HG02588 (cell line): ENCODE results near the gene GABRR2.
A peak's percentile ranks its signal among the peaks of the same experiment; 100 is the strongest.
"Not testable (repeated sequence)": the region's sequence is repeated elsewhere in the genome, so short reads cannot be mapped to it uniquely, and the experiment has no call there.

Experiments used
- ATAC-seq: cut with Tn5 transposase; IDR thresholded peaks from one replicate; pipeline ENCODE4 v1.9.1; 2021; ENCODE audit warnings: mild to moderate bottlenecking, moderate library complexity; ENCODE audit not compliant: unreplicated experiment

The GABRR2 gene

GRCh38 chr6:89324304-89324703 lies 9.2 kb upstream of the GABRR2 start:
- ATAC-seq, result no peak

- ATAC-seq, result no peak
These were observed 8.4 kb upstream of the GABRR2 start for GRCh38 chr6:89323511-89323971.

GRCh38 chr6:89321131-89321970 lies 6.3 kb upstream of the GABRR2 start:
- ATAC-seq, result no peak

- no peak for ATAC-seq
These were observed 5.0 kb upstream of the GABRR2 start for GRCh38 chr6:89320012-89320559.

- no peak for ATAC-seq
These were observed 2.0 kb upstream of the GABRR2 start for GRCh38 chr6:89317067-89317466.

GRCh38 chr6:89314692-89315091 lies 407 bp downstream of the GABRR2 start:
- no peak for ATAC-seq

- no peak for ATAC-seq
These were observed 2.1 kb downstream of the GABRR2 start for GRCh38 chr6:89313006-89313405.

- no peak for ATAC-seq
These were observed 3.1 kb downstream of the GABRR2 start for GRCh38 chr6:89311853-89312531.

- ATAC-seq, result no peak
These were observed 3.6 kb downstream of the GABRR2 start for GRCh38 chr6:89311530-89311852.

GRCh38 chr6:89310929-89311328 lies 4.2 kb downstream of the GABRR2 start:
- ATAC-seq, result no peak

GRCh38 chr6:89308525-89309395 lies 6.3 kb downstream of the GABRR2 start:
- no peak for ATAC-seq

- not testable (repeated sequence) for ATAC-seq
These were observed 10.6 kb downstream of the GABRR2 start for GRCh38 chr6:89304517-89304916.

- no peak for ATAC-seq
These were observed 12.2 kb downstream of the GABRR2 start for GRCh38 chr6:89302936-89303335.

- no peak for ATAC-seq
These were observed 12.8 kb downstream of the GABRR2 start for GRCh38 chr6:89302195-89302770.

GRCh38 chr6:89301586-89302194 lies 13.4 kb downstream of the GABRR2 start:
- no peak for ATAC-seq

- no peak for ATAC-seq
These were observed 15.6 kb downstream of the GABRR2 start for GRCh38 chr6:89299466-89299850.

- no peak for ATAC-seq
These were observed 16.2 kb downstream of the GABRR2 start for GRCh38 chr6:89298680-89299465.

- peak; percentile 96 for ATAC-seq
These were observed 17.3 kb downstream of the GABRR2 start for GRCh38 chr6:89297695-89298351.

GRCh38 chr6:89295981-89296380 lies 19.1 kb downstream of the GABRR2 start:
- ATAC-seq, result no peak
